Head of caudate nucleus (tissue), 42 donors: ENCODE data around the gene ZNF25.
"Not testable (repeated sequence)": the region's sequence is repeated elsewhere in the genome, so short reads cannot be mapped to it uniquely, and the experiment has no call there.

Experiments
- DNase-seq, 42 donors: peaks; one replicate each; pipeline versions ENCODE4 v3.0.0 to v3.0.0-alpha.2; 2020 to 2021; ENCODE audit warnings: mixed read lengths in 7 of 42
- intact Hi-C: fragments of 100-400 bp; cut with DNase I; formaldehyde crosslinking; loops from one replicate; pipeline ENCODE4 v1.15.0; 2022

Gene ZNF25

GRCh38 chr10:37952926-37953325, 23.5 kb downstream of the ZNF25 start:
- intact Hi-C loops = no loop called here
- no peak for DNase-seq

- intact Hi-C loops = no loop called here
- no peak for DNase-seq
Measured at GRCh38 chr10:37952043-37952755, 24.2 kb downstream of the ZNF25 start.

GRCh38 chr10:37948210-37948609, 28.2 kb downstream of the ZNF25 start:
- no peak for DNase-seq
- intact Hi-C loops = no loop called here

- intact Hi-C loops = no loop called here
- no peak for DNase-seq
Measured at GRCh38 chr10:37947526-37947925, 28.9 kb downstream of the ZNF25 start.

GRCh38 chr10:37937864-37938263, 38.6 kb downstream of the ZNF25 start:
- DNase-seq = no peak
- intact Hi-C loops = no loop called here

GRCh38 chr10:37934791-37935190, 41.7 kb downstream of the ZNF25 start:
- no peak for DNase-seq

GRCh38 chr10:37930423-37930822, 46.0 kb downstream of the ZNF25 start:
- intact Hi-C loops = no loop called here
- no peak for DNase-seq

More at GRCh38 chr10:37934791-37935190, 41.7 kb downstream of the ZNF25 start:
- intact Hi-C loops = no loop called here

GRCh38 chr10:37908165-37908564, 68.3 kb downstream of the ZNF25 start:
- DNase-seq, intact Hi-C loops: not testable (repeated sequence)

- intact Hi-C loops = no loop called here
- DNase-seq = no peak
Measured at GRCh38 chr10:37906382-37906781, 70.1 kb downstream of the ZNF25 start.
